Measurements from ENCODE around the gene ADGRA1.

ADGRA1 gene

GRCh38 chr10:133178357-133179127, 90.8 kb downstream of the ADGRA1 start:
- DNase-seq (ENCODE audit: low spot score) = no peak

DNA sequence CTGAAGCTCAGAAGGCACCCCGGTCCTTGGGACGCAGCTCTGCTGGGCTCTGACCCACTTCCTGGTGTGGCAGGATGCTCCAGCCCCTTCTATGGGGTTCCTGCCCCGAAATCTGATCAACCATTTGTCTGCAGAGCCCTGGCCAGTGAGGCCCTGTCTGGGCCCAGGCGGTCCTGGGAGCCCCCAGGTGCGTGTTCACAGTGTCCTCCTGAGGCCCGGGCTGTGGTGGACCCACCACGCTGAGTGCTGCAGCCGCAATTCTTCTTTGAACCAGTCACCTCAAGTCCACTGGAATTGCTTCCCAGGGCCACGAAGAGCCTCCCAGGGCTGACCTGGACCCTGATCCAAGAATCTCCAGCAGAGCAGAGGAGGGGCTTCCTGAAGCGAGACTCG, 91.4 kb downstream of the ADGRA1 start:
- no peak for DNase-seq (ENCODE audit: low spot score)

DNA sequence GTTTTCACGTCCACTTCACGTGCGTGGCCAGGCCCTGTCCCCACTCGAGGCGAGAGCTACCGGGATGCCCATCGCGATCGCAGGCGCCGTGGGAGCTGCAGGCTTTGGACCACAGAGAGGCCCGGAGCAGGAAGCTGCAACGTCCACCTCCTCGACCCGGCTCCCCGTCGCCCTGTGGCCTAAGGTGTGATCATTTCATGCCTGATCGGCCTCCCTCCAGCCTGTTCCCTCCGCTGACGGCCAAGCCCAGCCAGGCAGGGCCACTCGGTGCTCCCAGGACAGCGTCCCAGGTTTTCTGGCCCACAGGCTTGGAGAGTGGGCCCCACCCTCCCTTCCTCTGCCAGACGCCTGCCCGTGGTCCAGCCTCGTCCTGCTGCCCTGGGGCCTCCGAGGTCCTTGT, 91.9 kb downstream of the ADGRA1 start:
- DNase-seq (ENCODE audit: low spot score) = no peak

DNA sequence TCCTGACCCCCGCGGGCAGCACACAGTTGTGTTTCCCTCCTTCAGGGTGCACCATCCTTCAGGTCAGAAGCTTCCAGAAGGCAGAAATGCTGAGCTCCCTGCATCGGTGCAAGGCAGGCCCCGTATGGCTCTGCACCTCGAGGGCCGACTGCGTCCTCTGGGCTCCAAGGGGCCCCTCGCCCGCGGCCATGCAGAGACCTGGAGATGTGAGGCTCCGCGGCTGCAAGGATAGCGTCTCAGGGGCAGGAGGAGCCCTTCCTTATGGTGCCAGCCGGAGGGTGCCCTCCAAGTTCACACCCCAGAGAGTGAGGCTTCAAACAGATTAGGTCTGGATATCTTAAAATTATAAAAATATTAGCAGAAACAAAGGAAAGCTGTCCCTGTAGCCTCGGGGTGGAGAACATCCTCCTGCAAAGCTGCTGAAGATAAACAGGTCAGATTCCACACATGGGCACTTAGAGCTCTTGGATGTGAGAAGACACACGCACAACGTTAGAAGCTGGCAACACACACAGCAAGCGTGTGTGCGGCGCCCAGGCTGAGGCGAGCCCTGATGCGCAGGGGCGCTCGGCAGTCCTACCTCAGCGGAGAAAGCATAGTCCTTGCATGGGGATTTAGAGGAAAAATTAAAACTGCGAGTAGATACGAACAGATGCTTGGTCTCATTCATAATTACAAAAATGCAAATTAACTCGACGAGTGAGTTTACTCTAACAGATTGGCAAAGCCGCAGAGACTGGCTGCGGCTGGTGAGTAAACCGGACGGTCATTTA, 92.7 kb downstream of the ADGRA1 start:
- no peak for DNase-seq (ENCODE audit: low spot score)

DNA sequence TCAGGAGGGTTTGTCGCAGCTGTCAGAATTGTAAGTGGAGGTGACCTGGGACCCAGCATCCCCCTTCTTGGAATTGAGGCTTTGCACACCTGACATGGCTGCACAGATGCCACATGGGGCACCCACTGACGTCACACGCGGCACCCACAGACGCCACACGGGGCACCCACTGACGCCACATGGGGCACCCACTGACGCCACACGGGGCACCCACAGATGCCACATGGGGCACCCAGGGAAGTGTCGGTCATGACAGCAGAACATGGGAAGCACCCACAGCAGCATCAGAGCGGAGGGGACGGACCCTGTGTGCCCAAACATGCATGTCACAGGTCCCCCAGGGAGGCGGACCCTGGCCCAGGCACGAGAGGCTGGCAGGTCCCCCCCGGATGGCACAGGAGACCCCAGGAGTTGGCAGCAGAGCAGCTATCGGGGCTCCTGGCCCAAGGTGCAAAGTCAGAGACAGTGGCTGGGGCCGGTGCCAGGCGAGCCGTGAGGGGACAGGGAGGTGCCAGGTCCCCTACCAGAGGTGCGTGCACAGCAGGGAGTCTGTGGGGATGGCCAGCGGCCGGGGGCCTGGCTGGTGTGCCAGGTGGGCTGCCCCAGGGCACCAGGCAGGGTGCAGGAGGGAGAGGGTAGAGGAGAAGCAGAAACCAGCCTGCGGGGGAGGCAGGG, 93.4 kb downstream of the ADGRA1 start:
- no peak for DNase-seq (ENCODE audit: low spot score)
